Liver (tissue), 9 donors: ENCODE measurements around the gene MYO18B. TPM values are rescaled to one million over a fixed set of nuclear protein-coding genes. Genes with fewer than 3 reads are reported as not detected.

ENCODE experiments used
- DNase-seq: peaks from one replicate; pipeline ENCODE4 v3.0.0-alpha.2; 2017; ENCODE audit warnings: low spot score
- H3K27ac ChIP-seq, 2 donors: one replicate each; pipeline ENCODE4 v1.7.0; 2013; ENCODE audit warnings: inconsistent platforms in 2 of 2, low read length in 2 of 2, control low read depth in 1 of 2, low read depth in 1 of 2, mild to moderate bottlenecking in 1 of 2
- H3K27me3 ChIP-seq, 4 donors: one replicate each; pipeline versions ENCODE4 v1.6.1 to v1.7.0; 2013; ENCODE audit warnings: low read length in 3 of 4, inconsistent platforms in 1 of 4, mild to moderate bottlenecking in 1 of 4, moderate library complexity in 1 of 4; ENCODE audit not compliant: control insufficient read depth in 4 of 4, insufficient read depth in 4 of 4
- H3K36me3 ChIP-seq, 4 donors: one replicate each; pipeline versions ENCODE4 v1.6.1 to v1.7.0; 2013; ENCODE audit warnings: low read length in 3 of 4, mild to moderate bottlenecking in 3 of 4, low read depth in 1 of 4, moderate library complexity in 1 of 4; ENCODE audit not compliant: control insufficient read depth in 4 of 4, insufficient read depth in 3 of 4
- H3K4me1 ChIP-seq, 4 donors: one replicate each; pipeline versions ENCODE4 v1.6.1 to v1.7.0; 2013; ENCODE audit warnings: low read length in 3 of 4, mild to moderate bottlenecking in 3 of 4, moderate library complexity in 1 of 4; ENCODE audit not compliant: control insufficient read depth in 4 of 4, insufficient read depth in 4 of 4
- H3K4me3 ChIP-seq, 3 donors: one replicate each; pipeline versions ENCODE4 v1.6.1 to v1.7.0; 2013; ENCODE audit warnings: low read length in 3 of 3, control low read depth in 1 of 3, low read depth in 1 of 3, mild to moderate bottlenecking in 1 of 3
- H3K9ac ChIP-seq, 2 donors: one replicate each; pipeline ENCODE4 v1.7.0; 2013; ENCODE audit warnings: low read length in 2 of 2, mild to moderate bottlenecking in 2 of 2, moderate library complexity in 2 of 2, control low read depth in 1 of 2, low read depth in 1 of 2
- H3K9me3 ChIP-seq, 4 donors: one replicate each; pipeline versions ENCODE4 v1.6.1 to v1.7.0; 2013; ENCODE audit warnings: low read length in 3 of 4; ENCODE audit not compliant: control insufficient read depth in 4 of 4
- EGR1 ChIP-seq, 2 donors: IDR thresholded peaks; 2 replicates each; pipeline ENCODE4 v1.6.1; 2016 to 2018; ENCODE audit warnings: antibody characterized with exemption in 2 of 2, low read depth in 2 of 2
- FOXA1 ChIP-seq: IDR thresholded peaks from 2 replicates; pipeline ENCODE4 v1.6.1; 2016; ENCODE audit warnings: antibody characterized with exemption
- FOXA2 ChIP-seq: IDR thresholded peaks from 2 replicates; pipeline ENCODE4 v1.6.1; 2016; ENCODE audit warnings: antibody characterized with exemption
- GABPA ChIP-seq, 2 donors: IDR thresholded peaks in 1 of 2; conservative IDR thresholded peaks in 1 of 2; 2 replicates each; pipeline ENCODE4 v1.6.1; 2016; ENCODE audit warnings: antibody characterized with exemption in 2 of 2, mild to moderate bottlenecking in 1 of 2, moderate library complexity in 1 of 2
- HNF4A ChIP-seq, 2 donors: conservative IDR thresholded peaks; 2 replicates each; pipeline ENCODE4 v1.6.1; 2016; ENCODE audit warnings: antibody characterized with exemption in 2 of 2, mild to moderate bottlenecking in 2 of 2
- HNF4G ChIP-seq: IDR thresholded peaks from 2 replicates; pipeline ENCODE4 v1.6.1; 2016; ENCODE audit warnings: antibody characterized with exemption
- JUND ChIP-seq, 2 donors: IDR thresholded peaks; 2 replicates each; pipeline ENCODE4 v1.6.1; 2016; ENCODE audit warnings: antibody characterized with exemption in 2 of 2
- NR2F2 ChIP-seq: IDR thresholded peaks from 2 replicates; pipeline ENCODE4 v1.6.1; 2016; ENCODE audit warnings: antibody characterized with exemption
- RAD21 ChIP-seq, 2 donors: IDR thresholded peaks; 2 replicates each; pipeline ENCODE4 v1.6.1; 2016; ENCODE audit warnings: antibody characterized with exemption in 2 of 2, mild to moderate bottlenecking in 2 of 2
- RXRA ChIP-seq, 2 donors: IDR thresholded peaks; 2 replicates each; pipeline ENCODE4 v1.6.1; 2017 to 2018; ENCODE audit warnings: antibody characterized with exemption in 2 of 2, mild to moderate bottlenecking in 1 of 2
- SP1 ChIP-seq: IDR thresholded peaks from 2 replicates; pipeline ENCODE4 v1.6.1; 2018; ENCODE audit warnings: antibody characterized with exemption, mild to moderate bottlenecking
- TAF1 ChIP-seq: conservative IDR thresholded peaks from 2 replicates; pipeline ENCODE4 v1.6.1; 2016; ENCODE audit warnings: antibody characterized with exemption, mild to moderate bottlenecking
- YY1 ChIP-seq: IDR thresholded peaks from 2 replicates; pipeline ENCODE4 v1.6.1; 2016; ENCODE audit warnings: antibody characterized with exemption, mild to moderate bottlenecking
- WGBS: extraction: QIAGEN DNeasy Blood & Tissue Kit; methylation state at CpG from one replicate; pipeline ENCODE4 v1.1.7; 2013; 5-methylcytosine and 5-hydroxymethylcytosine counted together
- polyA plus RNA-seq, 2 donors: library from polyadenylated mRNA; stranded (reverse) in 1 of 2; unstranded in 1 of 2; fragments of 200-250 nt in 1 of 2; fragments of >200 nt in 1 of 2; fragmentation: Nextera tagmentation in 1 of 2; extraction: Ambion mirVana in 1 of 2; gene quantifications; one replicate each; pipeline versions ENCODE4 v1.2.1 to v1.2.3, GENCODE V29; 2013 to 2015
- total RNA-seq, 2 donors: library from RNA; depleted of rRNA; stranded (reverse); fragments of >200 nt; gene quantifications; one replicate each; pipeline ENCODE4 v1.2.3, GENCODE V29; 2014
- TF ChIP-seq, protein P1 (sequence below): fragments of 150-350 bp; IDR thresholded peaks from 2 replicates; pipeline ENCODE4 v1.5.1; 2017; ENCODE audit warnings: improper control_type of control experiment, low read depth, low read length; ENCODE audit not compliant: missing input control
- TF ChIP-seq, protein P2 (sequence below): IDR thresholded peaks from 2 replicates; pipeline ENCODE4 v1.6.1; 2016; ENCODE audit warnings: antibody characterized with exemption, mild to moderate bottlenecking
- TF ChIP-seq, protein P3 (sequence below): IDR thresholded peaks from 2 replicates; pipeline ENCODE4 v1.6.1; 2016; ENCODE audit warnings: antibody characterized with exemption
- TF ChIP-seq, protein P4 (sequence below): IDR thresholded peaks from 2 replicates; pipeline ENCODE4 v1.6.1; 2016; ENCODE audit warnings: antibody characterized with exemption
- TF ChIP-seq, protein P5 (sequence below): IDR thresholded peaks from 2 replicates; pipeline ENCODE4 v1.6.1; 2016; ENCODE audit warnings: antibody characterized with exemption
- donor health status: healthy.
- donor health status: healthy.
- donor health status: healthy.
- donor health status: healthy.
- donor health status: healthy.

Gene MYO18B
- total and polyA plus RNA-seq, 4 donors, result under 0.01 to 4.2 (median 0.02) TPM; not detected in 1

DNA sequence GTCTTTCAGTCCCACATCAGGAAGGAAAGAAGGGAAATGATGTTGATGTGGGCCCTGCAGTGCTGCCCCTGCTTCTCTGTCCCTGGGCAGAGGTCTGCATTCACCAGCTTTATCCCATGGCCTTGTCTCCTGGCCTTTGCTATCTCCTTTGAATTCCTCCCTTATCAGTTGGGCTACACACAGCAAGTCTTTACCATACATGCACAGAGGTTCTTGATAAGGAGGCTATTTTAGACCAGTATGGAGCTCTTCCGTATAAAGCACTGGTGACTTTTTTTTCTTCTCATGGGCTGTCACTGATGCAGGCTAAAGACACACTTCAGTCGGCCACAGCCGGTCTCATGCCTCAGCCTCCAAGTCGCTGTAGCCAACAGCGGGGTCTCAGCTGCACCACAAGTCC lies 20.2 kb downstream of the MYO18B start:
- Histone ChIP-seq H3K27me3 (no peaks in the 10 kb centered on the region), H3K27ac (no peak overlapping the region), H3K9me3 (peaks cover 4 to 10% (median 8%) of the 10 kb centered on the region in 4 donors), H3K9ac (no peak overlapping the region), H3K36me3 (no peaks in the 10 kb centered on the region), H3K4me1 (no peaks in the 10 kb centered on the region), H3K4me3 (no peak overlapping the region)
- no peak for TF ChIP-seq NR2F2
- no peak for TF ChIP-seq HNF4G
- no peak for TF ChIP-seq FOXA2
- TF ChIP-seq, protein P1, sequence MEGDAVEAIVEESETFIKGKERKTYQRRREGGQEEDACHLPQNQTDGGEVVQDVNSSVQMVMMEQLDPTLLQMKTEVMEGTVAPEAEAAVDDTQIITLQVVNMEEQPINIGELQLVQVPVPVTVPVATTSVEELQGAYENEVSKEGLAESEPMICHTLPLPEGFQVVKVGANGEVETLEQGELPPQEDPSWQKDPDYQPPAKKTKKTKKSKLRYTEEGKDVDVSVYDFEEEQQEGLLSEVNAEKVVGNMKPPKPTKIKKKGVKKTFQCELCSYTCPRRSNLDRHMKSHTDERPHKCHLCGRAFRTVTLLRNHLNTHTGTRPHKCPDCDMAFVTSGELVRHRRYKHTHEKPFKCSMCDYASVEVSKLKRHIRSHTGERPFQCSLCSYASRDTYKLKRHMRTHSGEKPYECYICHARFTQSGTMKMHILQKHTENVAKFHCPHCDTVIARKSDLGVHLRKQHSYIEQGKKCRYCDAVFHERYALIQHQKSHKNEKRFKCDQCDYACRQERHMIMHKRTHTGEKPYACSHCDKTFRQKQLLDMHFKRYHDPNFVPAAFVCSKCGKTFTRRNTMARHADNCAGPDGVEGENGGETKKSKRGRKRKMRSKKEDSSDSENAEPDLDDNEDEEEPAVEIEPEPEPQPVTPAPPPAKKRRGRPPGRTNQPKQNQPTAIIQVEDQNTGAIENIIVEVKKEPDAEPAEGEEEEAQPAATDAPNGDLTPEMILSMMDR, result no peak
- no peak for TF ChIP-seq SP1
- TF ChIP-seq YY1, result no peak
- TF ChIP-seq, protein P2, sequence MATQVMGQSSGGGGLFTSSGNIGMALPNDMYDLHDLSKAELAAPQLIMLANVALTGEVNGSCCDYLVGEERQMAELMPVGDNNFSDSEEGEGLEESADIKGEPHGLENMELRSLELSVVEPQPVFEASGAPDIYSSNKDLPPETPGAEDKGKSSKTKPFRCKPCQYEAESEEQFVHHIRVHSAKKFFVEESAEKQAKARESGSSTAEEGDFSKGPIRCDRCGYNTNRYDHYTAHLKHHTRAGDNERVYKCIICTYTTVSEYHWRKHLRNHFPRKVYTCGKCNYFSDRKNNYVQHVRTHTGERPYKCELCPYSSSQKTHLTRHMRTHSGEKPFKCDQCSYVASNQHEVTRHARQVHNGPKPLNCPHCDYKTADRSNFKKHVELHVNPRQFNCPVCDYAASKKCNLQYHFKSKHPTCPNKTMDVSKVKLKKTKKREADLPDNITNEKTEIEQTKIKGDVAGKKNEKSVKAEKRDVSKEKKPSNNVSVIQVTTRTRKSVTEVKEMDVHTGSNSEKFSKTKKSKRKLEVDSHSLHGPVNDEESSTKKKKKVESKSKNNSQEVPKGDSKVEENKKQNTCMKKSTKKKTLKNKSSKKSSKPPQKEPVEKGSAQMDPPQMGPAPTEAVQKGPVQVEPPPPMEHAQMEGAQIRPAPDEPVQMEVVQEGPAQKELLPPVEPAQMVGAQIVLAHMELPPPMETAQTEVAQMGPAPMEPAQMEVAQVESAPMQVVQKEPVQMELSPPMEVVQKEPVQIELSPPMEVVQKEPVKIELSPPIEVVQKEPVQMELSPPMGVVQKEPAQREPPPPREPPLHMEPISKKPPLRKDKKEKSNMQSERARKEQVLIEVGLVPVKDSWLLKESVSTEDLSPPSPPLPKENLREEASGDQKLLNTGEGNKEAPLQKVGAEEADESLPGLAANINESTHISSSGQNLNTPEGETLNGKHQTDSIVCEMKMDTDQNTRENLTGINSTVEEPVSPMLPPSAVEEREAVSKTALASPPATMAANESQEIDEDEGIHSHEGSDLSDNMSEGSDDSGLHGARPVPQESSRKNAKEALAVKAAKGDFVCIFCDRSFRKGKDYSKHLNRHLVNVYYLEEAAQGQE, result no peak
- TF ChIP-seq FOXA1, result no peak
- no peak for TF ChIP-seq JUND (IDR thresholded peaks at IDR 0.05)
- TF ChIP-seq RXRA (IDR thresholded peaks at IDR 0.05), result no peak
- TF ChIP-seq EGR1 (IDR thresholded peaks at IDR 0.05; ENCODE audit: low read depth in 2 of 2), result no peak
- TF ChIP-seq GABPA (IDR thresholded peaks at IDR 0.05 in 1 of 2, conservative IDR thresholded peaks at IDR 0.05 in 1 of 2), result no peak
- TF ChIP-seq HNF4A (conservative IDR thresholded peaks at IDR 0.05), result no peak
- no peak for TF ChIP-seq TAF1
- TF ChIP-seq, protein P3, sequence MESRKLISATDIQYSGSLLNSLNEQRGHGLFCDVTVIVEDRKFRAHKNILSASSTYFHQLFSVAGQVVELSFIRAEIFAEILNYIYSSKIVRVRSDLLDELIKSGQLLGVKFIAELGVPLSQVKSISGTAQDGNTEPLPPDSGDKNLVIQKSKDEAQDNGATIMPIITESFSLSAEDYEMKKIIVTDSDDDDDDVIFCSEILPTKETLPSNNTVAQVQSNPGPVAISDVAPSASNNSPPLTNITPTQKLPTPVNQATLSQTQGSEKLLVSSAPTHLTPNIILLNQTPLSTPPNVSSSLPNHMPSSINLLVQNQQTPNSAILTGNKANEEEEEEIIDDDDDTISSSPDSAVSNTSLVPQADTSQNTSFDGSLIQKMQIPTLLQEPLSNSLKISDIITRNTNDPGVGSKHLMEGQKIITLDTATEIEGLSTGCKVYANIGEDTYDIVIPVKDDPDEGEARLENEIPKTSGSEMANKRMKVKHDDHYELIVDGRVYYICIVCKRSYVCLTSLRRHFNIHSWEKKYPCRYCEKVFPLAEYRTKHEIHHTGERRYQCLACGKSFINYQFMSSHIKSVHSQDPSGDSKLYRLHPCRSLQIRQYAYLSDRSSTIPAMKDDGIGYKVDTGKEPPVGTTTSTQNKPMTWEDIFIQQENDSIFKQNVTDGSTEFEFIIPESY, result no peak
- TF ChIP-seq, protein P4, sequence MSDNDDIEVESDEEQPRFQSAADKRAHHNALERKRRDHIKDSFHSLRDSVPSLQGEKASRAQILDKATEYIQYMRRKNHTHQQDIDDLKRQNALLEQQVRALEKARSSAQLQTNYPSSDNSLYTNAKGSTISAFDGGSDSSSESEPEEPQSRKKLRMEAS, result no peak
- DNase-seq, result no peak
- 61% methylated on average over 5 of the region's 5 CpGs for WGBS

DNA sequence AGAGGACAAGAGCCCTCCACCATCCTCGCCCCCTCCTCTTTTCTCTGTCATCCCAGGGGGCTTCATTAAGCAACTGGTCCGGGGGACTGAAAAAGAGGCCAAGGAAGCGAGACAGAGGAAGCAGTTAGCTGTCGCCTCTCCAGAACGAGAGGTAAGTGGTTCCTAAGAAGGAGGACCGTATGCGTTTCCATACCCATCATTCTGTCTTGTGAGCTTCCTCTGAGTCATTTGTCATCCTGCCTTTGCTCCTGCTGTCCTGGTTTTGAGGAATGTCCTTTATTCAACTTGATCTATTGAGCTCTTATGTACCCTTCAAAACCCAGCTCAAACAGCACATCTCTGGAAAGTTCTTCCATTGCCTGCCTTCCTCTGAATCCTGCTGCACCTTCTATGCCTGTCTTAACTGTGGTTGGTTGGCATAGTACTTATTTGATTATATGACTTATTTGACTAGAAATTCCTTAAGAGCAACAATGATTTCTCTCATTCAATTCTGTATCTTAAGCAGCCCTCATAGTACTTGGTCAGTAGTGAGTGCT lies 21.3 kb downstream of the MYO18B start:
- no peak for DNase-seq
- no peaks in the 10 kb centered on the region for H3K36me3 ChIP-seq
- TF ChIP-seq, protein P3, result no peak
- TF ChIP-seq NR2F2 (no peak), RAD21 (IDR thresholded peaks at IDR 0.05) (no peak), HNF4G (no peak), JUND (IDR thresholded peaks at IDR 0.05) (no peak), FOXA1 (no peak), EGR1 (IDR thresholded peaks at IDR 0.05; ENCODE audit: low read depth in 2 of 2) (no peak), FOXA2 (no peak), RXRA (IDR thresholded peaks at IDR 0.05) (no peak), SP1 (no peak), YY1 (no peak), GABPA (IDR thresholded peaks at IDR 0.05 in 1 of 2, conservative IDR thresholded peaks at IDR 0.05 in 1 of 2) (no peak), TAF1 (no peak)
- TF ChIP-seq, protein P1, result no peak
- TF ChIP-seq, protein P4, result no peak
- TF ChIP-seq, protein P5, sequence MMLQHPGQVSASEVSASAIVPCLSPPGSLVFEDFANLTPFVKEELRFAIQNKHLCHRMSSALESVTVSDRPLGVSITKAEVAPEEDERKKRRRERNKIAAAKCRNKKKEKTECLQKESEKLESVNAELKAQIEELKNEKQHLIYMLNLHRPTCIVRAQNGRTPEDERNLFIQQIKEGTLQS, result no peak
- WGBS, result 78% methylated on average over 7 of the region's 7 CpGs
- peaks cover 6 to 12% (median 8%) of the 10 kb centered on the region in 4 donors for H3K9me3 ChIP-seq
- no peak overlapping the region for H3K9ac ChIP-seq
- no peaks in the 10 kb centered on the region for H3K4me1 ChIP-seq
- H3K4me3 ChIP-seq, result no peak overlapping the region
- no peaks in the 10 kb centered on the region for H3K27me3 ChIP-seq
- no peak overlapping the region for H3K27ac ChIP-seq
